ENCODE data around the gene CBFA2T3. TPM values are rescaled to one million over a fixed set of nuclear protein-coding genes. Genes with fewer than 3 reads are reported as not detected.

Gene CBFA2T3
- total RNA-seq, 1 experiment from 2014 or later = 2.9 TPM

DNA sequence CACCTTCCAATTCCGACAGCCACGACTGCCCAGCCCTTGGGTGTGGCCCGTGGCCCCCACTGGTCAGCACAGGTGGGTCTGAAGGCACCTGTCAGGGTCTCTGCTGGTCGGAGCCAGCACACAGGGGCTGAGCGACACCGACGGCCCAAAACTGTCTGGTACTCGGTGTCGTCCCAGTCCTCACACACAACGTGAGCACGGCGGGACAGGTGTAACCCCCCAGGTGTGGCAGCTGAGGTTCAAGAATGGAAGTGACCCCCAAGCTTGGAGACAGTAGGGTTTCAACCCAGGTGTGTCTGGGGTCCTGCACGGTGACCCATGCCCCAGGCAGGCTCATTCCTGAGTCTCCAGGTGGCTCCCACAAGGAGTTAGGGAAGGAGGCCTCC, 121.3 kb downstream of the CBFA2T3 start:
- no CpG with 5 or more reads among the region's 13 CpGs for WGBS (ENCODE audit: extremely low coverage, insufficient read length, low lambda C conversion rate)
- Mint-ChIP-seq H3K4me1 (peaks cover 9 to 18% of the 10 kb centered on the region in 2 experiments), H3K4me3 (peak overlapping the region; percentile 73 to 85), H3K27ac (no peak overlapping the region), H3K27me3 (ENCODE audit: low read depth) (no peaks in the 10 kb centered on the region), H3K36me3 (ENCODE audit: insufficient read depth in 1 of 3, low read depth in 3 of 3) (peaks cover 20 to 43% (median 28%) of the 10 kb centered on the region in 3 experiments), H3K9me3 (peaks cover 0 to 6% of the 10 kb centered on the region in 2 experiments; a peak in 2 of 5 replicates)
- Histone ChIP-seq H2AFZ (ENCODE audit: low read length) (no peak overlapping the region), H3K14ac (ENCODE audit: insufficient read depth, low read length) (no peak overlapping the region; the same call in 1 of the 2 replicates), H3K18ac (ENCODE audit: insufficient read length, low read depth, low read length) (no peak overlapping the region), H3K4me1 (ENCODE audit: insufficient read depth, low read length) (no peaks in the 10 kb centered on the region), H3K27me3 (ENCODE audit: insufficient read depth, low read length) (no peaks in the 10 kb centered on the region), H3K23me2 (ENCODE audit: insufficient read length, low read depth, low read length, poor library complexity, severe bottlenecking) (peaks cover 8% of the 10 kb centered on the region), H2BK120ac (ENCODE audit: low read depth, low read length, poor library complexity, severe bottlenecking) (no peak overlapping the region), H4K5ac (ENCODE audit: insufficient read length, low read depth, low read length) (no peak overlapping the region), H2BK5ac (ENCODE audit: insufficient read length, low read length) (no peak overlapping the region), H3T11ph (ENCODE audit: low read length) (no peak overlapping the region), H4K8ac (replicated peaks; ENCODE audit: insufficient read length, low read depth, low read length) (no peak overlapping the region), H3K9me3 (ENCODE audit: control insufficient read depth, low read depth, low read length) (no peaks in the 10 kb centered on the region), H3K79me2 (ENCODE audit: insufficient read depth, low read length) (no peaks in the 10 kb centered on the region), H3K79me1 (ENCODE audit: insufficient read depth, low read depth, low read length, poor library complexity, severe bottlenecking) (no peaks in the 10 kb centered on the region), H2BK12ac (ENCODE audit: insufficient read length, low read depth, low read length) (no peak overlapping the region), H3K56ac (ENCODE audit: insufficient read length, low read depth, low read length) (no peak overlapping the region), H3K23ac (ENCODE audit: insufficient read length, low read depth, low read length) (no peak overlapping the region), H3K27ac (ENCODE audit: insufficient read length, low read depth, low read length) (no peak overlapping the region), H3K9ac (ENCODE audit: extremely low read depth, insufficient read length, low read length) (no peak overlapping the region), H3K4me2 (ENCODE audit: insufficient read depth, insufficient read length, low read length) (peak overlapping the region; percentile 73), H4K91ac (ENCODE audit: insufficient read length, low read depth, low read length) (no peak overlapping the region), H4K20me1 (ENCODE audit: control insufficient read depth, insufficient read depth, insufficient read length) (no peaks in the 10 kb centered on the region), H2AK5ac (ENCODE audit: insufficient read length, low read length) (no peak overlapping the region), H2BK15ac (ENCODE audit: low read depth, low read length) (no peak overlapping the region), H2BK20ac (ENCODE audit: low read depth, low read length, poor library complexity, severe bottlenecking) (no peak overlapping the region), H3K4ac (ENCODE audit: low read depth, low read length) (no peak overlapping the region)
- TF ChIP-seq, protein P1, sequence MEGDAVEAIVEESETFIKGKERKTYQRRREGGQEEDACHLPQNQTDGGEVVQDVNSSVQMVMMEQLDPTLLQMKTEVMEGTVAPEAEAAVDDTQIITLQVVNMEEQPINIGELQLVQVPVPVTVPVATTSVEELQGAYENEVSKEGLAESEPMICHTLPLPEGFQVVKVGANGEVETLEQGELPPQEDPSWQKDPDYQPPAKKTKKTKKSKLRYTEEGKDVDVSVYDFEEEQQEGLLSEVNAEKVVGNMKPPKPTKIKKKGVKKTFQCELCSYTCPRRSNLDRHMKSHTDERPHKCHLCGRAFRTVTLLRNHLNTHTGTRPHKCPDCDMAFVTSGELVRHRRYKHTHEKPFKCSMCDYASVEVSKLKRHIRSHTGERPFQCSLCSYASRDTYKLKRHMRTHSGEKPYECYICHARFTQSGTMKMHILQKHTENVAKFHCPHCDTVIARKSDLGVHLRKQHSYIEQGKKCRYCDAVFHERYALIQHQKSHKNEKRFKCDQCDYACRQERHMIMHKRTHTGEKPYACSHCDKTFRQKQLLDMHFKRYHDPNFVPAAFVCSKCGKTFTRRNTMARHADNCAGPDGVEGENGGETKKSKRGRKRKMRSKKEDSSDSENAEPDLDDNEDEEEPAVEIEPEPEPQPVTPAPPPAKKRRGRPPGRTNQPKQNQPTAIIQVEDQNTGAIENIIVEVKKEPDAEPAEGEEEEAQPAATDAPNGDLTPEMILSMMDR (conservative IDR thresholded peaks at IDR 0.05) = no peak
- DNase-seq = no peak

All from H9 (cell line).